VCaP (cell line): Measurements from ENCODE around the gene ZNF70.

Experiments used
- H3K27ac ChIP-seq: fragments of 450-650 bp; 2 replicates; pipeline ENCODE4 v1.5.1; 2017
- CTCF ChIP-seq: fragments of 450-650 bp; conservative IDR thresholded peaks from 2 replicates; pipeline ENCODE4 v1.5.1; 2017; ENCODE audit warnings: mild to moderate bottlenecking, moderate library complexity

The ZNF70 gene

GRCh38 chr22:23777776-23778576 lies 27.1 kb upstream of the ZNF70 start:
- no peak overlapping the region for H3K27ac ChIP-seq
- TF ChIP-seq CTCF = no peak

GRCh38 chr22:23775779-23776375 lies 25.0 kb upstream of the ZNF70 start:
- H3K27ac ChIP-seq = no peak overlapping the region
- TF ChIP-seq CTCF = no peak

GRCh38 chr22:23774922-23775436 lies 24.1 kb upstream of the ZNF70 start:
- no peak for TF ChIP-seq CTCF
- no peak overlapping the region for H3K27ac ChIP-seq

GRCh38 chr22:23774114-23774921 lies 23.4 kb upstream of the ZNF70 start:
- no peak overlapping the region for H3K27ac ChIP-seq
- no peak for TF ChIP-seq CTCF

GRCh38 chr22:23773483-23774113 lies 22.7 kb upstream of the ZNF70 start:
- TF ChIP-seq CTCF = no peak
- H3K27ac ChIP-seq = peak overlapping the region; percentile 61; the same call in 1 of the 2 replicates

- no peak; the same call in 1 of the 2 replicates for TF ChIP-seq CTCF
- H3K27ac ChIP-seq = peak within 1 kb of the TSS; percentile 61; the same call in 1 of the 2 replicates
Observed at GRCh38 chr22:23772649-23773473, 21.9 kb upstream of the ZNF70 start, which contains the start of gene MMP11. Gene MMP11, plus strand, starts transcription at chr22:23772849. Its CDS starts 22 bp downstream, at chr22:23772871.
